HG03558 (cell line): ENCODE results near the gene MDH1.
"Not testable (repeated sequence)": the region's sequence is repeated elsewhere in the genome, so short reads cannot be mapped to it uniquely, and the experiment has no call there.

Experiments used
- ATAC-seq: cut with Tn5 transposase; IDR thresholded peaks from one replicate; pipeline ENCODE4 v1.9.1; 2021; ENCODE audit warnings: moderate number of reproducible peaks; ENCODE audit not compliant: unreplicated experiment; ENCODE audit errors: extremely low read depth

The MDH1 gene

DNA sequence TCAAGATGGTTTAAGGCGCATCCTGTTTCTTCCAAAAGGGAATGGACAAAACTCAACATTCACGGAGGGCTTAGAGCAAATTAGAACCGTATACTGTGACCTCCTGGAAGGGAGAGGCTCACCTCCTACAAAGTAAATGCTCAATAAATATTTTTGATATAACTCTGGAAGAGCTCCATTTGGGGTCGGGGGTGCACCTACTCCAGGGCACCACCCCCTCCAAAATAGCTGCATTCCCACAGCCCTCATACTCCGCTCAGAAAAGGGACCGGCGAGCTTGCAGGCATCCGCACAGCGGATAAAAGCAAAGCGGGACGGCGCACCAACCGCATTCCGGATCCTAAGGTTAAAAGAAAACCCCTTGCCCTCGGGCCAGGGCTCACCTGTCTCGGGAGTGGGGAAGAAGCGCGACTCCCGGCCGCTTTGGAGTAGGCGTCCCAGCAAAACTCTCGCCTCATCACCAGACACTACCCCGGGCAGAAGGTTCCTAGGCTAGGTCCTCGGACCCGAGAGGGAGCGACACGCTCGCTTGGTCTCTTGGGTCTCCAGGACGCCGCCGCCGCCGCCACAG is 864 bp upstream of the MDH1 start:
- no peak for ATAC-seq

DNA sequence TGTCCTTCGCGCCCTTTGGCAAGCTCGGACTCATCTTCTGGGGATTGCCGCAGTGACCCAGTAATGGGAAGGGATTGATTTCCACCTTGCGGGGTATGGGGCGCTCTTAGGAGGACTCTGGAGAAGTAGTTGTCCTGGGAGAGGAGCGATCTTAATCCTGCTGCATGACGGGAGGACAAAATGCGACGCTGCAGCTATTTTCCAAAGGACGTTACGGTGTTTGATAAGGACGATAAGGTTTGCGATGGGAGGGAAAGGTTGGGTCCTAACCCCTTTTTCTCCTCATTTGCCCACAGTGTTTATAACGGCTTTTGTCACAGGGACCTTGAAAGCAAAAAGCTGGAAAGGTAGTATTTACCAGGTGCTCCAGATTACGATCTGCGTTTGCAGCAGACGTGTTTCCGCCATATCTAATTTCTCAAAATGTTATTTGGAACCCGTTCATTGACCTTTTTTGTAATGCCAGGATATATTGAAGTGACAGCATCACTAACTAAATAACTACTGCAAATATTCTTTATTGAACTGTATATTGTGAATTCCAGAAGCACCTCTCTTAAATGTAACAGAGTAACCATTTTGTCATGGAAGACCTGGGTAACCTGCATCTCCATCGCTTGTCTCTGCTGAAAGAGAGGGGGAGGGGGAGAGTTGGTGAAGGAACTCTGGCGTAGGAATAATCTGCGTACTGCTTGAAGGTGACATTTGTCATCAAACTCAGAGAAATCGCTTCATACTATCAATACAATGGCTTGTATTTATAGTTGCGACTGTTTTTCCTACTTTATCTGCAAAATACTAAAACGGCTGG is 590 bp downstream of the MDH1 start:
- peak; percentile 0 for ATAC-seq

DNA sequence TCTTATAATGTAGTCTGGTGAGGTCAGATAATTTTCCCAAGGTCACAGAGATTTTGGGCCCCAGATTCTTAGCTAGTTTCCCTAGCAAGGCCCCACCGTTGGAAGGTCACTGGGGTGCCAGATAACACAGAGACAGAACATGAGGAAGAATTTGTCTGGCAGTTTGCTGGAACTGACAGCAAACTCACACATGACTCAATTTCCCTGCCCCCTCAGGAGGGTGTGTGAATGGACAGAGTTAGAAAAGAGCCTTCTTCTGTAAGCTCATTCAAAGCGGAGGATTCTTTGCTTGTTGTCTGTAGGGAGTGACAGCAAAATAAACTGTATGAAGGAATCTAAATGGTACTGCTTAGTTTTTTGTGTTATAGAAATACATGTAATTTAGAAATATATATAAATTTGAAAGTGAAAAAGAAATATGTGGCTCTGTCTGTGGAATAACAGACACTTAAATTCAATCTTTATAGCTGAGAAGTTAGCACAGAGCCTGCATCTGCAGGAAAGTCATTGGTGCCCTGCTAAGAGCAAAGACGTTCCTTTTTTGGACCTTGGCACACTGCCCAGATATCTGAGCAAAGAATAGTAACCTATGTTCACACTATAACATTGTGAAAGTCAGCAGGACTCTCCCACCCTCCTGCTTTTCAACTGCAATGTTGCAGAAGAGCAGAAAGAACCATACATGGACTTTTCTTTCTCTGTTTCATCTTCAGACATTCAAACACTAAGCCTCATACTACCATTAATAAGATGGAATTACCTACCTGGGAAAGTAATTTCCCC is 2.1 kb downstream of the MDH1 start:
- no peak for ATAC-seq

DNA sequence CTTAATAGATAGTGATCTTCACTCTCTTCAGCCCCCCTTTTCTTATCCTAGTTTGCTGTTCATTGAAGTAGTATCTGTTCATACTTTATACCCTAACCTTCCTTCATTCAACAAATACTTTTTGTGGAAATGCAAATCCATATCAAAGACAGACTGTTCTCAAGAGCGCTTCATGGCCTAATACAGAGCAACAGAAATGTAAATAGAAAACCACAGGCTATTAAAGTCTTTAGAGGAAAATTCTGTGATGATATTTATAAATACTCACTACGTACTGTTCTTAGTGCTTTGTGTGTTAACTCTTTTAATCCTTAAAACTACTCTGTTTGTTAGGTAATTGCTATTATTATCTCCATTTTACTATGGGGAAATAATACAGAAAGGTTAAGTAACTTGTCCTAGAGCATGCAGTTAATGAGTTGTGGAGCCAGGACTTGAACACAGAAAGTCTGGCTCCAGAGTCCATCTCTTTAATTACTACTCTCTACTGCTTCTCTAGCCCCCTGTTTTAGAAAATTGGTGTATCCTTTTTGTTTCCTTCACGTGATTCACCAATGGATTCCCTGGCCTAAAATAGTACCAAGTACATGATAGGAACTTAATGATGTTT is 2.9 kb downstream of the MDH1 start:
- no peak for ATAC-seq

DNA sequence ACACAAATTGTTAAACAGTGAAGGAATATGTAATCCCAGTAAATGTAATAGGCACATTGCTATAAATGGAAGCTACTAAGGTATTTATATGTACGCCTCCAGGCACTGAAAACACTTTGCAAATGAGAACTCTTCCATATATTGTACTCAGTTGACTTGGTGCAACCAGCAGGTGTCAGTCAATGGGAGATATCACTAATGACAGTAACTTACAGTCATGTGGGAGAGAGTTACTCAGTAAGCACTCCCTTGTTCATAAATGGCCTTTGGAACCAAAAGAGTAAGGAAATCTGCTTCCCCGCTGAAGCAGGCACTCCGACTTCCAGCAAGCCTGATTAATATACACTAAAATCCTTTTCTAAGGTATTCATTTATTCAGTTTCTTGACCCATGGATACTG is 5.9 kb downstream of the MDH1 start:
- no peak for ATAC-seq

DNA sequence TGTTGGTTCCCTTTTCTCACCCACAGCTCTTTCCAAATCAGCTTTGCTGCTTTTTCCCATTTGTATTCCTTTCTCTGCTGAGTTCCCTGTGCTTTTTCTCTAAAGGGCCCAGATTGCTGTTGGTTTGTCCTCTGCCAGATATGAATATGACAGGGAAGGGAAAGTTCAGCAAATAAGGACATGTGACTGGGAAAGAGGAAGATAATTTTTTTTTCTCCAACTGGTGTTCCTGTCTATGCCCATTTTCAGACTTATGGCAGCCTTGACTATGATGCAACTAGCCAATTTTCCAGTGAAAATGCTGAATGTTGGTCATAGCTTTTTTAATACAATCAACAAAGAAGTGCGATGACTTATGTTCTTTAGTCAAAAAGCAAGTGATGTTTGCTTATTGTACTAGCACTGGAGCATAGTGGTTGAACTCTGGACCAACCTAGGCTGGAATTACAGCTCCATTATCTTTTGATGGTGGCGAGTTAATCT is 7.7 kb downstream of the MDH1 start:
- no peak for ATAC-seq

DNA sequence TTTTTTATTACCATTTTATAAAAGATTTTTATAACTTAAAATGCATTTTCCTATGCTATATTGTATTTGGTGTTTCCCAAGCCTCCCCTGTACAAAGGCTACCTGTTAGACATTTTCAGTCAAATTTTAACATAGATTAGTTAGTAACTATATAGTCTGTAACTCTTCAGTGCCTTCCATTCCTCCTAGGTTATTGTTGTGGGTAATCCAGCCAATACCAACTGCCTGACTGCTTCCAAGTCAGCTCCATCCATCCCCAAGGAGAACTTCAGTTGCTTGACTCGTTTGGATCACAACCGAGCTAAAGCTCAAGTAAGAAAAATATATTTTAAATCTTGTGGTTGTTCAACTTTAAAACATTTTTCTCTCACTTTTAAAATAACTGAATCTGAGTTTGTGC is 10.2 kb downstream of the MDH1 start:
- ATAC-seq: no peak

DNA sequence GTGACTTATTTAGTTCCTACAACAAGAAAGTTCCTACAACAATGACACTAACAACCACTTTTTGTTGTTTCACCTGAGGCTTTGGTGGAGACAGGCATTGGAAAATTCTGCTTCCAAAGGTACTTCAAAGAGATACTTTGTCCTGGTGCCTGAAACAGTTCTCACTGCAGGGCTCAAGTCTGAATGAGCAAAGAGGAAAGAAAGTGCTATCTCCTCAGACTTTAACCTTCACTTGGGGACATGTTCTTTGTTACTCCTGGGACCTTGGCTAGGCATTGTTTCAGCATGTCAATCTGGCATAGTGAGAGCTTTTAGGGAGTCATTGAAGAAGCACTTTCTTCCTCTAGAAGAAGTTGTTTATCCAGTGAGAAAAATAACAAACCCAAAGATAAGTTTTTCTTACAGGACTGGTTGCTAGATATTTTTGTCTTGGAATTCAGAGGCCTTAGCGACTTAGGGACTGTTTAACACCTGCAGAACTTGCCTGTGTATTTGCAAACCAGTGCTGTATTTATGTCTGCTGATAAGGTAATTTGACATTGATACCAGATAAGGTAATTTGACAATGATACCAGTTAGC is 12.2 kb downstream of the MDH1 start:
- ATAC-seq: no peak

DNA sequence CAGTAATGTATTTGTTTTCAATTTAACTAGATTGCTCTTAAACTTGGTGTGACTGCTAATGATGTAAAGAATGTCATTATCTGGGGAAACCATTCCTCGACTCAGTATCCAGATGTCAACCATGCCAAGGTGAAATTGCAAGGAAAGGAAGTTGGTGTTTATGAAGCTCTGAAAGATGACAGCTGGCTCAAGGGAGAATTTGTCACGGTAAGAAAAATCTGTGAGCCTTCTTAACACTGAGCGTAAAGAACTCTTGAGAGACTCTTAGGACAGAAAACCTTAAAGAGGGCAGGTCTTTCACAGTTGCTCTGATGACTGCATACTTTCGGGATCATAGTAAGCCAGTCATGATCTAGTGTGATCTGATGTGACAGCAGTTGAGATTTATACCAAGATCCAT is 15.9 kb downstream of the MDH1 start:
- ATAC-seq: no peak

DNA sequence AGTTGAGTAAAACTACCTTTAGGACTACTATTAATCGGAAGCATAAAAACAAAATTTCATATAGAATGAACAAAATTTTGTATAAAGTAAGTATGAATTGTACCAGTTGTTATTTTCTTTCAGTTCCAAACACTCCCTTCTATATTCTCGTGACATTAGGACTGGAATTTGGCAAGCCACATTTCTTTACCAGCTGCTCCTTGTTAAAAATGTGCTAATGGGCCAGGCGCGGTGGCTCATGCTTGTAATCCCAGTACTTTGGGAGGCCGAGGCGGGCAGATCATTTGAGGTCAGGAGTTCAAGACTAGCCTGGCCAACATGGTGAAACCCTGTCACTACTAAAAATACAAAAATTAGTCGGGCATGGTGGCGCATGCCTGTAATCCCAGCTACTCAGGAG is 20.1 kb downstream of the MDH1 start:
- ATAC-seq: not testable (repeated sequence)

DNA sequence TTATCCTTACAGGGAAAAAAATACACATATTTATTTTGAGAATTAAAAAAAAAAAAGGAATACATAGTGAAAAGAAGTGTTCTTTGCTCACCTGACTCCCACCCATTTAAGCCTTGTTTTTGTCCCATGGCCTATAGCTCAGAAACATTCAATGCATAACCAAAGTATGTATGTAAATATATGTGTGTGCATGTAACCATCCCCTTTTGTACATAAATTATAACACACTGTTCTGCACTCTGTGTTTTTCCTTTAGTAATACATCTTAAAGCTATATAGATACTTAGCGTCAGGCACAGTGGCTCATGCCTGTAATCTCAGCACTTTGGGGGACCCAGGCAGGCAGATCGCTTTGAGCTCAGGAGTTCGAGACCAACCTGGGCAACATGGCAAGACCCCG is 21.8 kb downstream of the MDH1 start:
- no peak for ATAC-seq

DNA sequence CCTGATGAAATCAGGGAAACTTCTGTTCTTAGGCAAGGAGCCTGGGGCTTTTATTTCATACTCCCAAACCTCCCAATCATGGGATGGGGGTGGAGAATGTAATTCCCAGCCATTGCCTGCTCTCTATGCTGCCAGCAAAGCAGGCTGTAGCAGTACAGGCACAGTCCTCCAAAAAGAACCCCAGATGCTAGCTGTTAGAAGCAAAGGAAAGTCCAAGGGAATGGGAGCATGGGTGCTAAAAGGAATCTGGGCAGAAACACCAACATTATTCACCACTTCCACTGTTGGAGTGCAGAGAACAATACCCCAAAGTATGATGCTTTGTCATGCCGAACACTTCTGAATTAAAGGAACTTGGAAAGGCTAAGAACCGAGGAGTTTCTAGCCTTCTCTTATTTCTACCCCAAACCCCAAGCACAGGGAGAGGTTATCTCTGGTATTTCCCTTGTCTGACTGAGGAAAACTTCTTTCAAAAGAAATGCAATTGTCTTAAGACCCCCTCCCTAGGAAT is 24.7 kb downstream of the MDH1 start:
- no peak for ATAC-seq

DNA sequence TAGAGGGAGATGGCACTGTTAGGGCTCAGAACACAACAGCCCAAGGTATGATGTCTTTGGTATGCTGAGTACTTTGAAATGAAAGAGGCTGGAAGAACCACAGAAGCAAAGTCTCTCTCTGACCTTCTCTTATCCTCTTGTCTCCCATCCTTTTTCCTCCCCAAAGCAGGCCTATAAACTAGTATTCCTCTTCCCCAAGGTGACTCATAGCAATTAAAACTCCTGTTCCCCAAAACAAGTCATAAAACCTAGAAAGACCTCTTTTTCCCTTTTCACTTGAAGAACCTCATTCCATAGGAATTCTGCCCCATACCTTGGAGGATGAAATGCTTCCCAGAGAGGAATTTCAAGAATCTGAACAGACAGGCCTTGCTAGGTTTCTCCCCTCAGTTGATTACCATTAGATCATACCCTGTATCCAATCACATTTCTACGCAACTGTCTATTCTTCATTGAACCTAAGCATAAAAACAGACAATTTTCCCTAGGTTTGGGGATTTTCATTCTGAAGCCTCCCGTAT is 25.7 kb downstream of the MDH1 start:
- no peak for ATAC-seq

DNA sequence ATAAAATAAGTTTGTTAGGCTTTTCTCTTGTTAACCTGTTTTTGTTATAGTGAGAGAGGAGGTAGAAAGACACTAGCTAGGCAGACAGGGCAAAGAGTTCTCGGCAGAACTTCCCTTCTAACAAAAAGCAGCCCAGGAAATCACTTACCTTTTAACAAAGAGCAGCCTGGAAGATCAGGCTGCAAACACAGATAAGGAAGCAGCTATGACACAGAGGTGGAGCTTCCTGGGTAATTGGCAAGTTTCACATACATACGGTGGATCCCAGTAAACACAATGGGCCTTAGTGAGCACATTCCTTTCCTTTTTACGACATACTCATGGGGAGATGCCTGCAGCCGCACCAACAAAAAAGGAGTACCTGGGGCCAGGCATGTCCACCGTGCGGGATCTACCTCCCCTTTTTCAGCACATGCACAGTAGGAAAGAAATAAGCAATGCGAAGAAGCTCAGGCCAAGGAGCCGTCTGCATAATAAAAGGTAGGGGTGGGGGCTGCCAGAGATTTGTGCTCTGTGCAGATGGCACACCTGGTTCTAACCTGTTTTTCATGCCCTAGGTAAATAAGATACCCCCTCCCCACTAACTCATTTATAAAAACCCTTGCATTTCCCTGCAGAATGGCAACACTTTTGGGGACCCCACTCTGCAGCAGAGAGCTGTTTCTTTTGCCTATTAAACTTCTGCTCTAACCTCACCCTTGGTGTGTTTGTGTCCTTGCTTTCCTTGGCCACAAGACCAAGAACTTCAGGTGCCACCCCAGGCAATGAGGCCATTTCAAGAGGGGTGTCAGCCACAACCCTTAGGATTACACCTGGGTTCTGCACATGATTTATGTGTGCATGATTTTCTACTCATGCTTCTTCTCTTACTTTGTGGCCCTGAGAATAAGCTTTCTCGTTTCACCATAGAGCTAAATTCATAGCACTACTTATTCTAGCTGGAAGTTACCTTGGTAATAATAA is 26.5 kb downstream of the MDH1 start:
- no peak for ATAC-seq

DNA sequence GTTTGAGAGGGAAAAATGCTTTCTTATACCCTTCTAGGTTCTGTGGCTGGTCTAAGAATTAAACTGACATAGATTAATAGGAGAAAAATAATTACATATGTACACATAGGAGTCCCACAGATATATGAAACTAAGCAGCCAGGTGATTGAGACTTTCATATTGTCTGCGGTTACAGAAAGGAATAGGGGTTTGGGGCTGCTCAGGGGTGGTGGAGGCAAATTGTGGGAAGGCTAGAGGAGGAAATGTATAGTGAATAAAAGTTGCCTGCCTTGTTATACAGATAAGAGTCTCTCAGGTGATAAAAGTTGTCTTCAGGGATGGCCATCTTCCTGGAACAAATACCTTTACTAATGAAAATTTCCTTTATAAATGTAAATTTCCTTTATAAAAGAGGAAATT is 28.6 kb downstream of the MDH1 start:
- ATAC-seq: no peak

DNA sequence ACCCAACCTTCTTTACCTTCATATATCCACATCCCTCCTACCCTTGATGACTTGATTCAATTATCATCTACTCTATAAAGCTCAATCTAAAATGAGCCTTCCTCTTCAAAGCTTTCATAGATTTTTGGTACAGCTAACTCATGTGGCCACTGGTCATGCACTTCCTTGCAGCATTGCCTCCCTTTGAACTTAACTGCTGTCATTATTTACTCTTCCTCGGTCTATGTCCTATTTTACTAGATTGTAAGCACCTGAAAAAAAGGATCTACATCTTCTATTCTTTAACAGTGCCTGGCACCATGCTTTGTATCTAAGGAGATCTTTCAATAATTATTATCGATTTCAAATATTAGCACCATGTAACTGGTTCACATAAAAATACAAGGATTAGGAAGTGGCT is 30.6 kb downstream of the MDH1 start:
- ATAC-seq: no peak

DNA sequence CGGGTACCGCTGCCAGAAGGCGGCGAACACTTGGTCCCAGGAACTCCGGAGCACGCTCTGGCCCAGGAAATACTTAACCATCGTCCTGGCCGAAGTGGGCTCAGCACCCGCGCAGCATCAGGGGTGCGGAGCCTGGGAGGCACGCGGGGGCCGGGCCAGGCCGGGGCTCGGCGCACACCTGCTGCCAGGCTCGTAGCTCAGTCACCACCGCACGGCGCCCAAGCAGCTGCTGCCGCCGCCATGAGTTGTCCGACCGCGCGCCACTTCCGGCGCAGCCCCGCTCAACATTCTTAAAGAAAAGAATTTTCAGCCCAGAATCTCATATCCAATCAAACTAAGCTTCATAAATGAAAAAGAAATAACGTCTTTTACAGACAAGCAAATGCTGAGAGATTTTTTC is 34.0 kb downstream of the MDH1 start:
- no peak for ATAC-seq

DNA sequence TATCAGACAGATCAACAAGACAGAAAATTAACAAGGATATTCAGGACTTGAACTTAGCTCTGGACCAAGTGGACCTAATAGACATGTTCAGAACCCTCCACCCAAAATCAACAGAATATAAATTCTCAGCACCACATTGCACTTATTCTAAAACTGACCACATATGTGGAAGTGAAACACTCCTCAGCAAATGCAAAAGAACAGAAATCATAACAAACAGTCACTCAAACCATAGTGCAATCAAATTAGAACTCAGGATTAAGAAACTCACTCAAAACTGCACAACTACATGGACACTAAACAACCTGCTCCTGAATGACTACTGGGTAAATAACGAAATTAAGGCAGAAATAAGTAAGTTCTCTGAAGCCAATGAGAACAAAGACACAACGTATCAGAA is 35.0 kb downstream of the MDH1 start:
- not testable (repeated sequence) for ATAC-seq

DNA sequence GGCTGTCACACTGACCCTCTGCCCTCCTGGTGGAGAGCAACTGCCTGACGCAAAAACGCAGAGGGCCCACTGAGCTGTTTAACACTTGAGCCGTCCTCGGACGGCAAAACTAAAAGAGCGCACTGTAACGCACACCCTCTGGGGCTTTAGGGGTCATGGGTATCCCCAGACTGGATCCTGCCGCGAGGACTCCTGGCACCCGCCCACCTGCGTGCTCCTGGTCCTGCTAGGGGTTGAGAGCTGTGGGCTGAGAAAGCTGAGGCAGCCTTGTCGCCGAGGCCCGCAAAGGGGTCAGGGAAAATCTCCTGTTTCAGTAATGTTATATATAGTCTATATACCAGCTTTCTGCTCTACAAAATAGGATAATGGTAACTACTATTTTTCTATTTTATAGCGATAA is 39.1 kb downstream of the MDH1 start:
- ATAC-seq: no peak
